ENCODE data around the gene ZIC5.

Gene ZIC5

DNA sequence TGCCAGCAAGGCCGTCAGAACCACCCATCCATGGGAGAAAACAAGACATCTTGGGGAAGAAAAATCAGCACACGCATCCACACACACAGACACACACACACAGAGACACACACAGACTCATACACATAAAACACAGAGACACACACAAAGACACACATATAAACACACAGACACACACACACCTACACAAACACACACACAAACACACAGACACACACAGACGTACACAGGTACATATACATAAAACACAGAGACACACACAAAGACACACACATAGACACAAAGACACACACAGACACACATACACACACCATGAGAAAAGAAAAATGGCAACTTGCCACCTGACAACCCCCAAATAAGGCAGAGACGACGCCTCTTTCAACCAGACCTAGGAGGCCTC lies 40.6 kb downstream of the ZIC5 start:
- no peak for DNase-seq

DNA sequence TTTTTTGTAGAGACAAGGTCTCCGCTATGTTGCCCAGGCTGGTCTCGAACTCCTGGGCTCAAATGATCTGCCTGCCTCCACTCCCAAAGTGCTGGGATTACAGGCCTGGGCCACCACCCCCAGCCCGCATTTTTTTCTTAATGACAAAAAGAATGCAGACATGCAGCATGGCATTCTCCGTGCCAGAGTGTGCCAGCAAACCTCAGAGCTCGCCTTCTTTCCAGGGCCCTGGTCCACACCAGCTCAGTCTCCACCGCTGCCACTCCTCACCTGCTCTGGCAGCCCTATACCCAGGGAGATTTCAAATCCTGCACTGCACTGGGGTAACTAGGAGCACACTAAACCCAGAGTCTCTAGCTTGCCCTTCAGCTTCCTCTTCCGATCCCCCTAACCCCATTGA lies 41.7 kb downstream of the ZIC5 start:
- no peak for DNase-seq

DNA sequence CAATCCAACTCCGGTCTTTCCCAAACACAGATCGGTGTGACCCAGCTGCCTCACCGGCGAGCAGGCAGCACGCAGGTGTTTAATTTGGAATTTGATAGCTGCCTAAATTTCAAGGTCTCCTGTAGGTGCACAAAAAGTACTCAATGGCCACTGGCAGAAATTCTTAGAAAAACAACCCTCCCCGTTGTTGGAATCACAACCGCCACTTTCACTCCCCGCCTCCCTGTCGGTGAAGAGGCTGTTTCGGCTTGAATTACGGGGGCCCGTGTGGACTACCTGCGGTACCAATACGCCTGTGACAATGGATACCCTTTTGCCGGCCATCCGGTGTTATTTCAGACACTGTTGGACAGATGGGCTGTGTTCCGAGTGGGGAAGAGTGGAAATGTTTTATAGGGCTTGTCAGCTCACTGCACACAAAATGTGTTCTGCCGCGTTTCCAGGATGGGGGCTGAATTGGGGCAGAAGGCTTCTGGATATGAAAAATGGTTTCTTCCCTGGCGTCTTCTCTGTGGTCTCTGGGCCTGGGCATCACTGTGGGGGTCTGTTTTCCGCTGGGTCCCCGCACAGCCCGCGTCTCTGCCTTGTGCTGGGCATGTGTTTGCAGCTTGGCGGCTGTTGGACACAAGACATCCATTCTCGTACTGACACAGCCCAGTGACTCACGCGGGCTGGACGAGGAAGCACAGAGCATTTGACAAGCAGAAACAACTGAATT lies 45.4 kb downstream of the ZIC5 start:
- DNase-seq, result no peak

DNA sequence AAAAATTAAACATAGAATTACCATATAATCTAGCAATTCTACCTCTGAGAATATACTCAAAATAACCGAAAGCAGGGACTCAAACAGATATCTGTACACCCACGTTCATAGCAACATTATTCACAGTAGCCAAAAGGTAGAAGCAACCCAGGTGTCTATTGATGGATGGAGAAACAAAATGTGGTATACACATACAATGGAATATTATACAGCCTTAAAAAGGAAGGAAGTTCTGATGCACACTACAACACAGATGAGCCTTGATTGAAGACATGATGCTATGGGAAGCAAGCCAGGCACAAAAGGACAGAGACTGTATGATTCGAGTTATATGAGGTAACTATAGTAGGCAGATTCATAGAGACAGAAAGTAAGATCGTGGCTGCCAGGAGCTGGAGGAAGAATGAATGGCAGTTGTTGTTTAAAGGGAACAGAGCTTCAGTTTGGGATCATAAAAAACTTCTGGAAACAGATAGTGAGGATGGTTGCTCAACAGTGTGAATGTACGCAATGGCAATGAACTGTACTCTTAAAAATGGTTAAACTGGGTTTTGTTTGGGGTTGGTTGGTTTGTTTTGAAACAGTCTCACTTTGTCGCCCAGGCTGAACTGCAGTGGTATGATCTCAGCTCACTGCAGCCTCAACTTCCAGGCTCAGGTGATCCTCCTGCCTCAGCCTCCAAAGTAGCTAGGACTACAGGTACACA lies 47.5 kb downstream of the ZIC5 start:
- no peak for DNase-seq

DNA sequence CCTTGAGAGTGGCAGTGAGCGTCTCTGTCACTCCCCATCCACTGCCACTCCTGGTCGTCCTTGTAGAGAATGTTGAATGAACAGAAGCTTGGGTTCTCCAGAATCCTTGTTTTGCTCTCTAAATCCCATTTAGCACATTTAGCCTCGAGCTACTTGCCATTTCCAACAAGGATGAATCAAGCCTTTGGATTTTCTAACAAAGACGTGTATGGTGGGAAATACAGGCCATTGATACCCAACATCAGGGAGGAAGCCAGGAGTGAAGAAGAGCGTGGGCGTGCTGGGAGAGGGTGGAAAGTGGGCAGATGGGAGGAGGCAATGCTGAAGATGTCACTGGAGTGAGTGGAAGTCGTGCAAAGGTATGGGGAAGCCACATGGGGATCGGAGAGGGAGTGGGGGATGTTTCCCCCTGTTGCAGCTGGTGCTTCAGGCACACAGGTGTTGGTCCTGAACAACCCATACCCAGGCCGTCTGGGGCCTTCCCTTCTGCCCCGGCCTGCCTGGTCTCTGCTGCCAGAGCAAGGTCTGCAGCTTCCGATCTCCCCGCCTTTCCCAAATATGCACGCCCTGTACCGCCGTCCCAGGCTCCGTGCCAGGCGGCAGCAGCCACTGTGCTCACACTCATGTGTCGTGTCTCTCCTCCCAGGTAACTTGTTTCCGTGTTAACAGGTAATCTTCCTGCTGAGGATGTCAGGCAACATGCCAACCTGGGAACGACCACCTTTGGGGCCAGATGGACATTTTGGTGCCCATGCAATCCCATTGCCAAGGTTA lies 48.7 kb downstream of the ZIC5 start:
- DNase-seq, result no peak

DNA sequence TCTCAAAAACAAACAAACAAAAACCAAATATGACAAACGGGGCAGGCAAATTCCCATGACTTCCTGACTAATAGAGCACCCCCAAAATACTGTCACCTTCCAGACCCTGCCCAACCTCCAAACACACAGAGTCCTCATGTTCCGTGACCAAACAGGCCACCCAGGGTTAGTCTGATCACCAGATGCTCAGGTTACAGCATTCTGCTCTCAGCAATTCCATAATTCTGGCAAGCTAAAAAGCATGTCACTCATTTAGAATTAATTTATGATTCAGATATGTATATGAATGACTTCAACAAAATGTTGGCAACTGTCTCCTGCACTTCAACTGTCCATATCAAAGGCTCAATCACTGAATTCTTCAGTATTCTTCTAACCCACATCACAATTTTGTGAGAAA lies 52.4 kb downstream of the ZIC5 start:
- DNase-seq, result no peak

DNA sequence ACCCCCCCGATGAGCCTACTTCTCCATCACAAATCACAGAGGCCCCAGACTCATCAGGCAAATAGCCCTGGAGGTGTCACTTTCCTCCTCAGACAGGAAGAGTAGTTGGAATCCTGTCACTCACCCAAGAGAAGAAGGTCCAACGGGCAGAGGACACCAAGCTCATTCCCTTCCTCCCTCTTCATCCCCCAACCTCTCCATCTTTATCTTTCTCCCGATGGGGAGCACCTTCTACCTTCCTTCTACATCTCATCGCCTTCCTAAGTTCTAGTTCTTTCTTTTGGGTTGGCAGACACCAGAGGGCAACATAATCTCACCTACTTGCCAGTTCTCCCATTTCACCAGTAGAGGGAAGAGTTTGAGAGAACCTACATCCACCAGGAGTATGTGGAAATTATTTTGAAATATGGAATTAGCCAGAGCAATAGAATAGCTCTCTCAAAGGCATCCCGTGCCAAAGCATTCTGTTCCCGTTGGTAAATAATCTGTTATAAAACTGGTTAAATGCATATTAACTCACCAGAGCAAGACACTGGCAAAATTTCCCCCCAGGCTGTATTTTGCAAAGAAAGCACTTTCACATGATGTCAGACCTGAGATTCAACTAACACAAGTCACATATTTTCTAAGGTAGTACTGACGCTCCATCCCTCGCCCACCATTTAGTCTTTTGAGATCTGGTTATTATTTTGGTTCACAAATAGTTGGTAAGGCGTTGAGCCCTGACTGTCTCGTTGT lies 55.0 kb downstream of the ZIC5 start:
- DNase-seq, result no peak

DNA sequence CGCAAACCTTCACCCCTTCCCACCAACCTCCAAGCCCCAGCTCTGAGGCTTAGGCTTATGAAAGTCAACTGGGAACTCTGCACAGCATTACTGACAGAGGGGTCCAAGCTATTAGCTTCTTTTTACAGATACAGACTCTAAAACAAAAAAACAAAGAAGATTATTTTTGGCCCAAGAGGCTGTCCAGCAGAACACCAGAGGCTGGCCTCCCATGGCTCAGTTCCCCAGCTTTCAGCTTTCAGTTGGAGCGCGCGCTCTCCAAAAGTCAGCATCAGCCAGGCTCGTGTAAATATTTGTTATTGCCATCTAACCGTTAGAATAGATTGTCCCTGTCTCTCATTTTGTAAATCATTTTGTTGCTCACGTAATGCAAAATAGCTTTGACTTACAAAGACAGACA lies 58.4 kb downstream of the ZIC5 start:
- DNase-seq, result no peak
